Natural killer cell (primary cell): ENCODE results near the gene MAP2K4. TPM values are rescaled to one million over a fixed set of nuclear protein-coding genes. Genes with fewer than 3 reads are reported as not detected.

Experiments used
- ATAC-seq, 3 donors: fragments of 150-1000 bp in 2 of 3; fragments of 200-7000 bp in 1 of 3; cut with Tn5 transposase; 1 replicate in 1 of 3; 2 replicates in 2 of 3; pipeline ENCODE4 v1.10.0; 2021; ENCODE audit warnings: mild to moderate bottlenecking in 2 of 3, moderate library complexity in 2 of 3
- DNase-seq, 2 donors: peaks; one replicate each; pipeline versions ENCODE4 v3.0.0 to v3.0.0-alpha.2; 2013 to 2021; ENCODE audit warnings: mixed read lengths in 1 of 2
- H3K27ac ChIP-seq: one replicate; pipeline ENCODE4 v1.5.1; 2013; ENCODE audit warnings: mild to moderate bottlenecking, low read length
- H3K27me3 ChIP-seq: one replicate; pipeline ENCODE4 v1.6.1; 2013; ENCODE audit warnings: low read length; ENCODE audit not compliant: control insufficient read depth, insufficient read depth
- H3K36me3 ChIP-seq: one replicate; pipeline ENCODE4 v1.6.1; 2013; ENCODE audit warnings: low read length; ENCODE audit not compliant: control insufficient read depth, insufficient read depth
- H3K4me1 ChIP-seq: one replicate; pipeline ENCODE4 v1.6.1; 2013; ENCODE audit warnings: low read length; ENCODE audit not compliant: control insufficient read depth, insufficient read depth
- H3K4me3 ChIP-seq: one replicate; pipeline ENCODE4 v1.5.1; 2013; ENCODE audit warnings: low read length
- H3K9me3 ChIP-seq: one replicate; pipeline ENCODE4 v1.6.1; 2013; ENCODE audit warnings: low read length; ENCODE audit not compliant: control insufficient read depth, insufficient read depth
- H3K27ac Mint-ChIP-seq, 2 donors: one replicate each; pipeline ENCODE4 v1.8.0; 2022; ENCODE audit warnings: mild to moderate bottlenecking in 2 of 2, mixed read lengths in 2 of 2, moderate library complexity in 1 of 2
- H3K27me3 Mint-ChIP-seq, 2 donors: one replicate each; pipeline ENCODE4 v1.8.0; 2022; ENCODE audit warnings: low read depth in 2 of 2, mixed read lengths in 2 of 2
- H3K36me3 Mint-ChIP-seq: one replicate; pipeline ENCODE4 v1.8.0; 2022; ENCODE audit warnings: mixed read lengths
- H3K4me1 Mint-ChIP-seq, 2 donors: one replicate each; pipeline ENCODE4 v1.8.0; 2022; ENCODE audit warnings: mixed read lengths in 2 of 2
- H3K4me3 Mint-ChIP-seq: one replicate; pipeline ENCODE4 v1.8.0; 2022; ENCODE audit warnings: mild to moderate bottlenecking, moderate library complexity, mixed read lengths
- H3K9me3 Mint-ChIP-seq, 2 donors: one replicate each; pipeline ENCODE4 v1.8.0; 2022; ENCODE audit warnings: mixed read lengths in 2 of 2
- WGBS: methylation state at CpG from one replicate; pipeline ENCODE4 v1.1.7; 2013; ENCODE audit warnings: missing lambda C conversion rate; ENCODE audit not compliant: insufficient coverage; 5-methylcytosine and 5-hydroxymethylcytosine counted together
- intact Hi-C: fragments of 100-400 bp; cut with micrococcal nuclease; formaldehyde crosslinking; loops from one replicate; pipeline ENCODE4 v1.14.2; 2022
- total RNA-seq, 4 donors: library from RNA; stranded (reverse); fragments of 120-200 nt in 1 of 4; gene quantifications; one replicate each; pipeline versions ENCODE4 v1.2.3 to v1.2.4, GENCODE V29; 2013 to 2022
- TF ChIP-seq, protein P1 (sequence below): fragments of 200-600 bp; IDR thresholded peaks from one replicate; pipeline ENCODE4 v1.8.0; 2022; ENCODE audit warnings: antibody characterized with exemption

MAP2K4 gene
- total RNA-seq, 3 donors from 2014 or later (not counting 1 experiment from before 2014, with no cell fraction given): 30.1 to 35.0 (median 33.7) TPM

DNA sequence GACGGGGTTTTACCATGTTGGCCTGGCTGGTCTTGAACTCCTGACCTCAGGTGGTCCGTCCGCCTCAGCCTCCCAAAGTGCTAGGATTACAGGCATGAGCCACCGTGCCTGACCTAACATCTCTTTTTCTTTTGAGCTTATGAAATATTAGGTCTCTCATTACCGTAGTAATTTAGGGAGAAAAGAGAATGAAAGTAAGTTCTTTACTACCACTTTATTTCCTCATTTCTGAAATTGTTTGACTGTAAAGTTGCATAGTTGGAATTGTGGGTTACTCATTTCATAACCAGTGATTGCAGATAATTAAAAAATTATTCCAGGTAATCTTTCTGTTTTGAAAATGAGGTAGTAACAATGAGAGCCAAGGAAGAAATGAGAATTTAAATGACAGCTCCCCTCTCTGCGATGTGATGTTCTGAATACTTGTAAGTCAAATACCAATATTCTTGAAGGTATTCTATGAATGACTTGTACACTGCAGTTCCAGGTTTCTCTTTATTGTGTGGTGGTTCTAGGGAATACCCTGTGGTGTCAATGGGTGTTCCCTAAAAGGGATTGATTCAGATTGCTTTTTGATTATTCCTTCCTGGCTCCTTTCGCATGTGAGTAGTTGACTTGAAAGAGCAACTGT lies 28.3 kb downstream of the MAP2K4 start:
- Mint-ChIP-seq H3K4me1 (peaks cover 72 to 78% of the 10 kb centered on the region in 2 donors), H3K4me3 (no peak overlapping the region), H3K27me3 (no peaks in the 10 kb centered on the region), H3K36me3 (no peaks in the 10 kb centered on the region), H3K9me3 (no peaks in the 10 kb centered on the region), H3K27ac (peak overlapping the region; percentile 9 to 19)
- H3K27me3 ChIP-seq: no peaks in the 10 kb centered on the region
- H3K36me3 ChIP-seq: no peaks in the 10 kb centered on the region
- H3K4me1 ChIP-seq: no peaks in the 10 kb centered on the region
- intact Hi-C loops: no loop called here
- H3K9me3 ChIP-seq: no peaks in the 10 kb centered on the region
- 89% methylated on average over 4 of the region's 7 CpGs for WGBS
- H3K4me3 ChIP-seq: no peak overlapping the region
- no peak for DNase-seq
- no peak overlapping the region for H3K27ac ChIP-seq
- TF ChIP-seq, protein P1, sequence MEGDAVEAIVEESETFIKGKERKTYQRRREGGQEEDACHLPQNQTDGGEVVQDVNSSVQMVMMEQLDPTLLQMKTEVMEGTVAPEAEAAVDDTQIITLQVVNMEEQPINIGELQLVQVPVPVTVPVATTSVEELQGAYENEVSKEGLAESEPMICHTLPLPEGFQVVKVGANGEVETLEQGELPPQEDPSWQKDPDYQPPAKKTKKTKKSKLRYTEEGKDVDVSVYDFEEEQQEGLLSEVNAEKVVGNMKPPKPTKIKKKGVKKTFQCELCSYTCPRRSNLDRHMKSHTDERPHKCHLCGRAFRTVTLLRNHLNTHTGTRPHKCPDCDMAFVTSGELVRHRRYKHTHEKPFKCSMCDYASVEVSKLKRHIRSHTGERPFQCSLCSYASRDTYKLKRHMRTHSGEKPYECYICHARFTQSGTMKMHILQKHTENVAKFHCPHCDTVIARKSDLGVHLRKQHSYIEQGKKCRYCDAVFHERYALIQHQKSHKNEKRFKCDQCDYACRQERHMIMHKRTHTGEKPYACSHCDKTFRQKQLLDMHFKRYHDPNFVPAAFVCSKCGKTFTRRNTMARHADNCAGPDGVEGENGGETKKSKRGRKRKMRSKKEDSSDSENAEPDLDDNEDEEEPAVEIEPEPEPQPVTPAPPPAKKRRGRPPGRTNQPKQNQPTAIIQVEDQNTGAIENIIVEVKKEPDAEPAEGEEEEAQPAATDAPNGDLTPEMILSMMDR: no peak
- no peak for ATAC-seq

DNA sequence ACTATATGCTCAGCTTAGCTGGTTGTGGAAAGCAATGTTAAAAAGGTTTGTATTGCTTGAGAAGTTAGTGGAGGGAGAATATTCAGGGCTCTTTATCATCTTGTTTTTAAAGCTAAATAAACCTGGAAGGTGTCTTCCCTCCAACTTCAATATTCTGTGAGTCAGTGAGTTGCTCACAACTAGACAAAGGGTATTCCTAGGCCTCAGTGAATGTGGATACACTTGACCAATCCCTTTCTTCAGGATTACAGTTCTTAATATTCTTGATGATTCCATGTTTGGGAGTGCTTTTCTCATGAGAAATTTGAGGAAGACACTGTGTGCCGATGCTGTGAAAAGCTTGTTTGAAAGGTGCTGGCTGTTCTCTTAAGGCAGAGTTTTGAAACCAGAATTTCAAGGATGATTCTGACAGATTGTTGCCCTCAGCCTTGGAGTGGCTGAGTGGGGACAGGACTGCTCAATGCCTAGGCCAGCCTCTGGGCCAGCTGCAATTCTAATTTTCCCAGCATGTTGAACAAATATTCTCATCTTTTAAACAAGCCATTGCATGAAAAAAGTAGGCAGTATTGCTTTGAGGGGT lies 30.1 kb downstream of the MAP2K4 start:
- peaks cover 2% of the 10 kb centered on the region for H3K36me3 ChIP-seq
- no peak overlapping the region for H3K4me3 ChIP-seq
- Mint-ChIP-seq H3K9me3 (no peaks in the 10 kb centered on the region), H3K36me3 (no peaks in the 10 kb centered on the region), H3K4me3 (no peak overlapping the region), H3K27ac (peak overlapping the region; percentile 2 to 48), H3K27me3 (no peaks in the 10 kb centered on the region), H3K4me1 (peaks cover 72 to 77% of the 10 kb centered on the region in 2 donors)
- TF ChIP-seq, protein P1: no peak
- 91% methylated on average over 1 of the region's 1 CpG for WGBS
- no peak for DNase-seq
- H3K27ac ChIP-seq: no peak overlapping the region
- intact Hi-C loops: no loop called here
- ATAC-seq: no peak
- no peaks in the 10 kb centered on the region for H3K4me1 ChIP-seq
- no peaks in the 10 kb centered on the region for H3K27me3 ChIP-seq
- no peaks in the 10 kb centered on the region for H3K9me3 ChIP-seq

DNA sequence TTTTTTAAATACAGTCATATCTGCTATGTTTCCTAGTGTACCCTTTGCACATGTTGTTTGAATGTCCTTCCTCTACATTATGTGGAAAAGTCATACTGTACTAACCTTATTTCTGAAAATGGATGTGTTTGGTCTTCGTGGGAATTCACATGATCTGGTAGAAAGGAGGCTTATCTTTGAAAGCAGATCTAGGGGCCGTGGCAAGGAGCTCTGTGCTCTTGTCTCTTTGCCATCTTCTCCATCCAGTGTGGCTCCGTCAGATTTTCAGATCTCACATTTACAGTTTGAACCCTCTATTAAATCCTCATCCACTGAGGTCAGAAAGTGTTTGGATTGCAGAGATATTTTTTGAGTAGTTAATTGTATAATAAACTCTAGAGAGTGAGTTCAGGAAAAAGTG lies 32.9 kb downstream of the MAP2K4 start:
- intact Hi-C loops: no loop called here
- Histone ChIP-seq H3K4me1 (no peaks in the 10 kb centered on the region), H3K4me3 (no peak overlapping the region), H3K9me3 (no peaks in the 10 kb centered on the region), H3K27me3 (no peaks in the 10 kb centered on the region), H3K36me3 (peaks cover 2% of the 10 kb centered on the region), H3K27ac (no peak overlapping the region)
- Mint-ChIP-seq H3K4me3 (no peak overlapping the region), H3K27me3 (no peaks in the 10 kb centered on the region), H3K36me3 (no peaks in the 10 kb centered on the region), H3K27ac (peak overlapping the region; percentile 32 to 52), H3K4me1 (peaks cover 70 to 71% of the 10 kb centered on the region in 2 donors), H3K9me3 (no peaks in the 10 kb centered on the region)
- no peak for ATAC-seq
- no peak for DNase-seq
- TF ChIP-seq, protein P1: no peak
- WGBS: 30% methylated on average over 2 of the region's 3 CpGs

DNA sequence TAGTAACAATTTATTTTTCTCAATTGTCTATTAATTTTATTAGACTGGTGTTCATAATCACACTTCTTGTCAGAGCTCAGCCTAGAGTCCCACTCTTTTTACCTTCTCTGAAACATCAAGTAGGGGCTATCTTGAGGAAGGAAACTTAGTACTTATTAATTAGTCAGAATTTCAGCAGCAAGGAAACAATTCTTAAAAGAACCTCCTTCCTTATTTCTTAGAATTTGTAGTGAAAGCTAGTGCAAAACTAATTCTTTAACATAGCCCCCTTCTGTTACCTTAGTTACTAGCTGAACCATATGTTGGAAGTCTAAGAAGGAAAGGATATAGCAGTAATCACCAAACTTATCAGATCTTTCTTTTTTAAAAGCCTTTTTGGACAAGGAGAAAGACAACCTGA lies 35.2 kb downstream of the MAP2K4 start:
- Histone ChIP-seq H3K36me3 (peaks cover 2% of the 10 kb centered on the region), H3K27me3 (no peaks in the 10 kb centered on the region), H3K4me1 (peaks cover 2% of the 10 kb centered on the region), H3K4me3 (no peak overlapping the region), H3K9me3 (no peaks in the 10 kb centered on the region), H3K27ac (no peak overlapping the region)
- intact Hi-C loops: no loop called here
- Mint-ChIP-seq H3K4me1 (peaks cover 63 to 67% of the 10 kb centered on the region in 2 donors), H3K9me3 (no peaks in the 10 kb centered on the region), H3K4me3 (no peak overlapping the region), H3K27me3 (no peaks in the 10 kb centered on the region), H3K36me3 (no peaks in the 10 kb centered on the region), H3K27ac (peak overlapping the region; percentile 24 to 51)
- TF ChIP-seq, protein P1: no peak
- ATAC-seq (no peak), DNase-seq (no peak)
